GM12891 (cell line): ENCODE data around the gene PRKAR1B.

Experiments
- PAX5 ChIP-seq: IDR thresholded peaks from 2 replicates; pipeline ENCODE4 v1.6.1; 2011; ENCODE audit warnings: low read length, moderate library complexity, mild to moderate bottlenecking; ENCODE audit not compliant: insufficient read depth, severe bottlenecking
- POLR2A ChIP-seq: IDR thresholded peaks from 2 replicates; pipeline ENCODE4 v1.6.1; 2011; ENCODE audit warnings: low read depth, low read length, control low read depth
- POLR2AphosphoS5 ChIP-seq: IDR thresholded peaks from 2 replicates; pipeline ENCODE4 v1.6.1; 2011; ENCODE audit warnings: low read depth, low read length, control low read depth
- POU2F2 ChIP-seq: IDR thresholded peaks from 2 replicates; pipeline ENCODE4 v1.6.1; 2011; ENCODE audit warnings: low read depth, mild to moderate bottlenecking, control low read depth, low read length, moderate library complexity
- SPI1 ChIP-seq: IDR thresholded peaks from 2 replicates; pipeline ENCODE4 v1.6.1; 2011; ENCODE audit warnings: low read depth, low read length, control low read depth
- TAF1 ChIP-seq: IDR thresholded peaks from 2 replicates; pipeline ENCODE4 v1.6.1; 2011; ENCODE audit warnings: low read depth, low read length, control low read depth

DNA sequence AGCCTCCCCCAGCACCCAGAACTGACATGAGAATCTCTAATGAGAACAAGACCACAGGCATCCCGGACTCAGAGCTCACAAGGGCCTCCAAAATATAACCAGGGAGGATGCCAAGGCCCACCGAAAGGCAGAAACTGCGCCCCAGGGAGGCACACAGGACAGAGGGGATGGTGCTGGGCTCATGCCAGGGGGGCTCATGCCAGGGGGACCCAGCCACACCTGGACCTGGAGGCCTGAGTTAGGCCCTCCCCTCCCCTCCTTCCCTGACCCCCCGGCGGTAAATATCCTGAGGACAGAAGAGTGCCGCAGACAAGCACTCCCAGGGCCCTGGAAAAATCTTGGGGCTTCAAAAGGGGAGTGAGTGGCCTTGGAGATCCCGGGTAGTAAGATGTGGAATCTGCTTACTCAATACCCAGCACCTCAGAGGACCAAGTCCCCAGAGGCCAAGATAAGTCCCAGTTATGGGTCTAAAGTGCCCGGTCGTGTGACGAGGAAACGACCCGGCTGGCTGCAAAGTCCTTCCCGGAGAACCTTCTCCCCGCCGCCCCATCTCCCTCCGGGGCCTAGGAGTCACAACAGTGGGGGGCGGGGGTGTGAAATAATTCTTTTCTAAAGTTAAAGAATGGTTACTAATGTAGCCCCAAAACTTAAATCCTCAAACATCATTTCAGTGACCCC, 219.3 kb downstream of the PRKAR1B start:
- TF ChIP-seq POLR2A (no peak), TAF1 (no peak), POLR2AphosphoS5 (no peak), POU2F2 (no peak), PAX5 (no peak), SPI1 (no peak)
